Prostate gland (tissue), 2 donors: Measurements from ENCODE around the gene HP. TPM values are rescaled to one million over a fixed set of nuclear protein-coding genes. Genes with fewer than 3 reads are reported as not detected.
"Not testable (repeated sequence)": the region's sequence is repeated elsewhere in the genome, so short reads cannot be mapped to it uniquely, and the experiment has no call there.

Experiments
- DNase-seq: peaks from one replicate; pipeline ENCODE4 v3.0.0-alpha.2; 2019; ENCODE audit warnings: low spot score
- H3K27ac ChIP-seq, 2 donors: fragments of 200-600 bp; sonication (generic); 2 replicates each; pipeline ENCODE4 v1.5.1; 2017 to 2019
- H3K27me3 ChIP-seq: fragments of 200-600 bp; sonication (generic); replicated peaks from 2 replicates; pipeline ENCODE4 v1.5.1; 2019; ENCODE audit not compliant: insufficient read depth
- H3K36me3 ChIP-seq, 2 donors: fragments of 200-600 bp; sonication (generic); 1 replicate in 1 of 2; 2 replicates in 1 of 2; pipeline versions ENCODE4 v1.5.1 to v1.8.1; 2017 to 2019
- H3K4me1 ChIP-seq: fragments of 200-600 bp; sonication (generic); replicated peaks from 2 replicates; pipeline ENCODE4 v1.5.1; 2019
- H3K4me3 ChIP-seq, 2 donors: fragments of 200-600 bp; sonication (generic); 2 replicates each; pipeline ENCODE4 v1.5.1; 2017 to 2019
- H3K9me3 ChIP-seq: fragments of 200-600 bp; sonication (generic); 2 replicates; pipeline ENCODE4 v1.5.1; 2017
- CTCF ChIP-seq, 4 experiments: fragments of 200-600 bp in 2 of 4; fragments of 450-650 bp in 2 of 4; sonication (generic) in 2 of 4; IDR thresholded peaks; 1 replicate in 3 of 4; 2 replicates in 1 of 4; pipeline ENCODE4 v1.5.1; 2016 to 2019; ENCODE audit warnings: antibody characterized with exemption in 4 of 4, mild to moderate bottlenecking in 2 of 4, moderate library complexity in 2 of 4
- POLR2A ChIP-seq: fragments of 450-650 bp; IDR thresholded peaks from one replicate; pipeline ENCODE4 v1.6.1; 2016; ENCODE audit warnings: antibody characterized with exemption, mild to moderate bottlenecking
- POLR2AphosphoS5 ChIP-seq: sonication (generic); formaldehyde crosslinking; IDR thresholded peaks from one replicate; pipeline ENCODE4 v1.6.1; 2017; ENCODE audit warnings: antibody characterized with exemption
- WGBS: methylation state at CpG from one replicate; pipeline ENCODE4 v1.1.5; 2018; 5-methylcytosine and 5-hydroxymethylcytosine counted together
- intact Hi-C: fragments of 100-400 bp; cut with DNase I; formaldehyde crosslinking; loops from one replicate; pipeline ENCODE4 v1.14.2; 2022
- total RNA-seq, 2 donors: library from RNA; depleted of rRNA; stranded (reverse); fragments of >200 nt; gene quantifications; one replicate each; pipeline ENCODE4 v1.1.0, GENCODE V29; 2016

The HP gene
- total RNA-seq, 2 donors from 2014 or later: 2.5 to 3.1 TPM

- H3K4me1 ChIP-seq: no peaks in the 10 kb centered on the region
These were observed 18.4 kb downstream of the HP start for GRCh38 chr16:72072514-72073342.

GRCh38 chr16:72073560-72074230, 19.4 kb downstream of the HP start:
- WGBS: 62% methylated on average over 8 of the region's 8 CpGs
- H3K4me3 ChIP-seq: no peak overlapping the region
- H3K36me3 ChIP-seq: no peaks in the 10 kb centered on the region
- H3K27me3 ChIP-seq: no peaks in the 10 kb centered on the region
- H3K27ac ChIP-seq: no peak overlapping the region
- DNase-seq: no peak
- TF ChIP-seq CTCF (IDR thresholded peaks at IDR 0.05) (no peak), POLR2A (no peak), POLR2AphosphoS5 (no peak)
- H3K9me3 ChIP-seq: no peaks in the 10 kb centered on the region
- H3K4me1 ChIP-seq: no peaks in the 10 kb centered on the region
- intact Hi-C loops: no loop called here

More at GRCh38 chr16:72072514-72073342, 18.4 kb downstream of the HP start:
- no peak overlapping the region for H3K27ac ChIP-seq
- no peak overlapping the region for H3K4me3 ChIP-seq
- no peak for DNase-seq
- WGBS: 45% methylated on average over 12 of the region's 12 CpGs
- intact Hi-C loops: no loop called here
- H3K27me3 ChIP-seq: no peaks in the 10 kb centered on the region
- H3K36me3 ChIP-seq: no peaks in the 10 kb centered on the region
- H3K9me3 ChIP-seq: no peaks in the 10 kb centered on the region
- no peak for TF ChIP-seq CTCF (IDR thresholded peaks at IDR 0.05)
- no peak for TF ChIP-seq POLR2A
- TF ChIP-seq POLR2AphosphoS5: no peak

GRCh38 chr16:72075067-72075466, 20.8 kb downstream of the HP start:
- H3K4me3 ChIP-seq, H3K27me3 ChIP-seq, DNase-seq, H3K4me1 ChIP-seq, H3K9me3 ChIP-seq, intact Hi-C loops, H3K27ac ChIP-seq, H3K36me3 ChIP-seq: not testable (repeated sequence)
- 83% methylated on average over 2 of the region's 6 CpGs for WGBS

- H3K27ac ChIP-seq, intact Hi-C loops, H3K9me3 ChIP-seq, H3K27me3 ChIP-seq, H3K36me3 ChIP-seq, H3K4me1 ChIP-seq, DNase-seq, H3K4me3 ChIP-seq: not testable (repeated sequence)
- 100% methylated on average over 1 of the region's 5 CpGs for WGBS
These were observed 22.8 kb downstream of the HP start for GRCh38 chr16:72076991-72077706.

DNA sequence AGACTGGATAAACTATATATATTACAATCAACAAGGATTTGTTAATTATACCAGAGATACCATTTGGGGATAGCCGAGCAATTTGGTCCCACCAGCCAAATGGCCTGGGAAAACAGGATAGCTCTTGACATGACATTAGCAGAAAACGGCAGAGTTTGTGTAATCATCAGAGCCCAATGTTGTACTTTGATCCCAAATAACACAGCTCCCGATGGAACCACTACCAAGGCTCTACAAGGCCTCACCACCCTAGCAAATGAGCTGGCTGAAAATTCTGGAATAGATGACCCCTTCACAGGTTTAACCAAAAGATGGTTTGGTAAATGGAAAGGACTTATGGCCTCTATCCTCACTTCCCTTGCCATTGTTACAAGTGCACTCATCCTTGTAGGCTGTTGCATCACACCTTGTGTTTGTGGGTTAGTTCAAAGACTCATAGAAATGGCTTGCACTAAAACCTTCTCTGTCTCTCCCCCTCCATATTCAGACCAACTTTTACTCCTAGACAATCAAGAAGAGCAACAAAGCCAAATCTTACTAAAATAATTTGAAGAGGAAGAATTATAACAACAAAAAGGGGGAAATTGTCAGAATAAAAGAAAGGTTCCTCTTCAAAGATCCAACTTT, 29.6 kb downstream of the HP start:
- Histone ChIP-seq H3K27ac (no peak overlapping the region), H3K4me3 (no peak overlapping the region), H3K9me3 (no peaks in the 10 kb centered on the region), H3K27me3 (no peaks in the 10 kb centered on the region), H3K4me1 (no peaks in the 10 kb centered on the region), H3K36me3 (peaks cover 0 to 7% of the 10 kb centered on the region in 2 donors)
- intact Hi-C loops: no loop called here
- TF ChIP-seq POLR2AphosphoS5 (no peak), POLR2A (no peak)
- DNase-seq: no peak
- WGBS: 65% methylated on average over 3 of the region's 3 CpGs

DNA sequence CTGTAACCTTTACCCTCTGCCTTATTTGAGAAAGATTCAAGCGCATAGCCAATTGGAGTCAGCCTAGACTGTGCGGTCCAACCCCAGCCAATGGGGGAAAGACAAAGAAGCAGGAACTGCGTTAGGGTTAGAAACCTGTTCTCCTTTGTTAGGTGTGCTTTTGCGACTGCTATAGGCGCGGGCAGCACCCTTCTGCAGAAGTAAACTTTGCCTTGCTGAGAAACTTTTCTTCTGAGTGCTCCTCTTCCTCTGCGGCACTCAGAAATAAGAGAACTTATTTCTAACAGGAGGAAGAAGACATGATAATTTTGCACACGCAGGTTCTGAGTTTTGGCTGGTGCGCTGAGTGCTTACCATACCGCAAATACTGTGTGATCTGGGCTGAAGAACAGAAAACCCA, 30.1 kb downstream of the HP start:
- no peak overlapping the region for H3K4me3 ChIP-seq
- H3K27me3 ChIP-seq: no peaks in the 10 kb centered on the region
- no peak overlapping the region for H3K27ac ChIP-seq
- no peaks in the 10 kb centered on the region for H3K9me3 ChIP-seq
- H3K4me1 ChIP-seq: no peaks in the 10 kb centered on the region
- DNase-seq: no peak
- H3K36me3 ChIP-seq: peaks cover 0 to 7% of the 10 kb centered on the region in 2 donors
- intact Hi-C loops: no loop called here
- 98% methylated on average over 10 of the region's 10 CpGs for WGBS
- TF ChIP-seq POLR2A (no peak), POLR2AphosphoS5 (no peak), CTCF (IDR thresholded peaks at IDR 0.05) (no peak)
